SK-N-SH treated with all-trans-retinoic acid at 6 μM for 48 hours (cell line): ENCODE measurements around the gene IPO7.

Experiments
- CSDC2 ChIP-seq: fragments of 250-450 bp; sonication (Bioruptor Pico); IDR thresholded peaks from 2 replicates; pipeline ENCODE4 v1.5.0; 2020; ENCODE audit warnings: mild to moderate bottlenecking, moderate library complexity
- ISL1 ChIP-seq: fragments of 250-450 bp; sonication (Bioruptor Pico); IDR thresholded peaks from 2 replicates; pipeline ENCODE4 v2.1.2; 2022; ENCODE audit warnings: mild to moderate bottlenecking, moderate library complexity
- ZFP3 ChIP-seq: fragments of 250-450 bp; sonication (Bioruptor Pico); IDR thresholded peaks from 2 replicates; pipeline ENCODE4 v1.5.0; 2020; ENCODE audit warnings: mild to moderate bottlenecking, moderate library complexity
- ZFP30 ChIP-seq: fragments of 450-650 bp; formaldehyde crosslinking; IDR thresholded peaks from 2 replicates; pipeline ENCODE4 v1.5.0; 2022; ENCODE audit warnings: mild to moderate bottlenecking, moderate library complexity
- TF ChIP-seq, protein P1 (sequence below): fragments of 250-450 bp; sonication (Bioruptor Pico); IDR thresholded peaks from 2 replicates; pipeline ENCODE4 v1.8.0; 2020; ENCODE audit warnings: mild to moderate bottlenecking, moderate library complexity, borderline replicate concordance

DNA sequence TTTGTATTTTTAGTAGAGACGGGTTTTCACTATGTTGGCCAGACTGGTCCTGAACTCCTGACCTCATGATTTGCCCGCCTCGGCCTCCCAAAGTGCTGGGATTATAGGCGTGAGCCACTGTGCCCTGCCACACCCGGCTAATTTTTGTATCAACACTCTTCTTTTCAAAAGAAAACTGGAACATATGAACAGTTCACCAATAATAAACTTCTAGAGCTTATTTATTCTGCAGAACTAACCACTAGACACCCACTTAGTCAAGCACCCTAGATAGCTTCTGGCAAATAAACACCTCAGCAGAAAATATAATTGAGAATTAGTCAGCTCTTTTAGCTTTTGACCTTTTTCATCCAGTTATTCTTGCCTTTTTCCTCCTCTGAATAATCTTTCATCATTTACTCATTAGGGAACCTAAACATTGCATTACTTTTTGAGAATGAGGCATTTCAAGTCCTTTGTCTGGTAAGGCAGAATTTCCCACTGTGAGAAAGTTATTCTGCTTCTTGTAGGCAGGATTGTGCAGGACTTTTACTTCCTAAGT, 42.7 kb upstream of the IPO7 start:
- no peak for TF ChIP-seq CSDC2 (CRISPR knock-in tag)
- TF ChIP-seq ISL1 (CRISPR knock-in tag): no peak
- TF ChIP-seq ZFP30 (CRISPR knock-in tag): no peak
- TF ChIP-seq, protein P1, sequence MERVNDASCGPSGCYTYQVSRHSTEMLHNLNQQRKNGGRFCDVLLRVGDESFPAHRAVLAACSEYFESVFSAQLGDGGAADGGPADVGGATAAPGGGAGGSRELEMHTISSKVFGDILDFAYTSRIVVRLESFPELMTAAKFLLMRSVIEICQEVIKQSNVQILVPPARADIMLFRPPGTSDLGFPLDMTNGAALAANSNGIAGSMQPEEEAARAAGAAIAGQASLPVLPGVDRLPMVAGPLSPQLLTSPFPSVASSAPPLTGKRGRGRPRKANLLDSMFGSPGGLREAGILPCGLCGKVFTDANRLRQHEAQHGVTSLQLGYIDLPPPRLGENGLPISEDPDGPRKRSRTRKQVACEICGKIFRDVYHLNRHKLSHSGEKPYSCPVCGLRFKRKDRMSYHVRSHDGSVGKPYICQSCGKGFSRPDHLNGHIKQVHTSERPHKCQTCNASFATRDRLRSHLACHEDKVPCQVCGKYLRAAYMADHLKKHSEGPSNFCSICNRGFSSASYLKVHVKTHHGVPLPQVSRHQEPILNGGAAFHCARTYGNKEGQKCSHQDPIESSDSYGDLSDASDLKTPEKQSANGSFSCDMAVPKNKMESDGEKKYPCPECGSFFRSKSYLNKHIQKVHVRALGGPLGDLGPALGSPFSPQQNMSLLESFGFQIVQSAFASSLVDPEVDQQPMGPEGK (CRISPR knock-in tag): no peak
- TF ChIP-seq ZFP3 (CRISPR knock-in tag): no peak
